Keratinocyte (primary cell): ENCODE measurements around the gene NEAT1. TPM values are rescaled to one million over a fixed set of nuclear protein-coding genes. Genes with fewer than 3 reads are reported as not detected.

ENCODE experiments used
- DNase-seq: peaks from one replicate; pipeline ENCODE4 v3.0.0-alpha.2; 2011; ENCODE audit warnings: low read depth, missing footprints, low spot score
- FAIRE-seq: peaks from 2 replicates; lab custom pipeline; 2011; peaks lifted over from hg19 to GRCh38; lab: Jason Lieb, UNC
- H2AFZ ChIP-seq: 2 replicates; pipeline ENCODE4 v1.6.0; 2012; ENCODE audit warnings: low read length, control low read depth, inconsistent platforms; ENCODE audit not compliant: control insufficient read depth
- H3K27ac ChIP-seq: 2 replicates; pipeline ENCODE4 v1.5.1; 2011; ENCODE audit warnings: low read length; ENCODE audit not compliant: control insufficient read depth, insufficient read depth
- H3K27me3 ChIP-seq: 3 replicates; pipeline ENCODE4 v1.6.0; 2011; ENCODE audit warnings: low read length; ENCODE audit not compliant: control insufficient read depth, insufficient read depth; ENCODE audit errors: extremely low read depth
- H3K36me3 ChIP-seq, 2 experiments: 2 replicates in 1 of 2; 3 replicates in 1 of 2; pipeline ENCODE4 v1.5.1; 2011; ENCODE audit warnings: low read length in 2 of 2, mild to moderate bottlenecking in 1 of 2; ENCODE audit not compliant: control insufficient read depth in 2 of 2, insufficient read depth in 2 of 2; ENCODE audit errors: extremely low read depth in 1 of 2
- H3K4me1 ChIP-seq: 3 replicates; pipeline ENCODE4 v1.5.1; 2011; ENCODE audit warnings: low read length; ENCODE audit not compliant: control insufficient read depth, insufficient read depth; ENCODE audit errors: extremely low read depth
- H3K4me2 ChIP-seq: 3 replicates; pipeline ENCODE4 v1.6.0; 2011; ENCODE audit warnings: low read depth, low read length; ENCODE audit not compliant: control insufficient read depth, insufficient read depth; ENCODE audit errors: extremely low read depth
- H3K4me3 ChIP-seq, 3 experiments: fragments of 200-600 bp in 1 of 3; sonication (generic) in 1 of 3; 2 replicates in 2 of 3; 3 replicates in 1 of 3; pipeline ENCODE4 v1.5.1; 2011 to 2016; ENCODE audit warnings: low read length in 3 of 3, mild to moderate bottlenecking in 3 of 3, control low read depth in 2 of 3, inconsistent platforms in 1 of 3, low read depth in 1 of 3, mixed read lengths in 1 of 3, mixed run types in 1 of 3, moderate library complexity in 1 of 3; ENCODE audit not compliant: control insufficient read depth in 2 of 3, insufficient read depth in 2 of 3; ENCODE audit errors: extremely low read depth in 1 of 3
- H3K79me2 ChIP-seq: 2 replicates; pipeline ENCODE4 v1.6.0; 2012; ENCODE audit warnings: low read length; ENCODE audit not compliant: control insufficient read depth, insufficient read depth
- H3K9ac ChIP-seq: 3 replicates; pipeline ENCODE4 v1.6.0; 2011; ENCODE audit warnings: low read length; ENCODE audit not compliant: control insufficient read depth, insufficient read depth; ENCODE audit errors: extremely low read depth
- H3K9me1 ChIP-seq: 3 replicates; pipeline ENCODE4 v1.6.0; 2011; ENCODE audit warnings: low read length; ENCODE audit not compliant: control insufficient read depth, insufficient read depth; ENCODE audit errors: extremely low read depth
- H3K9me3 ChIP-seq: 2 replicates; pipeline ENCODE4 v1.5.1; 2012; ENCODE audit warnings: low read depth, low read length; ENCODE audit not compliant: control insufficient read depth
- H4K20me1 ChIP-seq: 3 replicates; pipeline ENCODE4 v1.6.0; 2011; ENCODE audit warnings: low read length; ENCODE audit not compliant: control insufficient read depth, insufficient read depth; ENCODE audit errors: extremely low read depth
- CTCF ChIP-seq, 3 experiments: IDR thresholded peaks in 1 of 3; conservative IDR thresholded peaks in 1 of 3; optimal IDR thresholded peaks in 1 of 3; 2 replicates in 2 of 3; 3 replicates in 1 of 3; pipeline versions ENCODE3 to v1.5.1; 2011; ENCODE audit warnings: low read length in 3 of 3, mild to moderate bottlenecking in 3 of 3, moderate library complexity in 2 of 3, control low read depth in 1 of 3, inconsistent platforms in 1 of 3; ENCODE audit not compliant: insufficient read depth in 2 of 3; ENCODE audit errors: extremely low read depth in 1 of 3
- EZH2 ChIP-seq: IDR thresholded peaks from one replicate; pipeline ENCODE4 v1.6.1; 2012; ENCODE audit warnings: inconsistent platforms, mild to moderate bottlenecking, low read length, moderate library complexity
- dilution Hi-C: fragments of 300-500 bp; cut with MboI; formaldehyde crosslinking; loops from one replicate; pipeline ENCODE4 v1.7.0; 2020; ENCODE audit warnings: low sequenced_read_pairs; ENCODE audit not compliant: extremely low pct_ligation_motif_present
- polyA plus RNA-seq, 5 experiments: library from polyadenylated mRNA; depleted of rRNA in 3 of 5; stranded (reverse) in 3 of 5; stranded (forward) in 1 of 5; unstranded in 1 of 5; fragments of >200 nt; gene quantifications; 1 replicate in 1 of 5; 2 replicates in 3 of 5; 3 replicates in 1 of 5; pipeline versions ENCODE4 v1.2.1 to v1.2.3, GENCODE V29; 2011 to 2012; ENCODE audit warnings: missing spikeins in 2 of 5, low read depth in 1 of 5, low replicate concordance in 1 of 5

NEAT1 gene
- polyA plus RNA-seq, 1 donor (not counting 4 experiments of a cell fraction or from before 2014, with no cell fraction given) = 270 TPM

- peak overlapping the region; percentile 16 for H3K4me2 ChIP-seq
- no peak overlapping the region for H3K9ac ChIP-seq
- no peaks in the 10 kb centered on the region for H3K9me3 ChIP-seq
- peak overlapping the region; percentile 50 for H3K27ac ChIP-seq
- H4K20me1 ChIP-seq = no peaks in the 10 kb centered on the region
- no peaks in the 10 kb centered on the region for H3K36me3 ChIP-seq
- H3K27me3 ChIP-seq = no peaks in the 10 kb centered on the region
- H3K4me1 ChIP-seq = peaks cover 27% of the 10 kb centered on the region
- H3K9me1 ChIP-seq = peaks cover 3% of the 10 kb centered on the region
- FAIRE-seq = no peak
- TF ChIP-seq EZH2 (no peak), CTCF (optimal IDR thresholded peaks at IDR 0.05 in 1 of 3, IDR thresholded peaks at IDR 0.05 in 1 of 3, conservative IDR thresholded peaks at IDR 0.05 in 1 of 3; ENCODE audit: extremely low read depth in 1 of 3, insufficient read depth in 2 of 3, low read length in 3 of 3) (no peak)
- no peak overlapping the region for H2AFZ ChIP-seq
- DNase-seq = no peak
- dilution Hi-C loops = no loop called here
- no peak overlapping the region for H3K4me3 ChIP-seq
- no peaks in the 10 kb centered on the region for H3K79me2 ChIP-seq
Observed at GRCh38 chr11:65452806-65453490, 30.4 kb downstream of the NEAT1 start.

DNA sequence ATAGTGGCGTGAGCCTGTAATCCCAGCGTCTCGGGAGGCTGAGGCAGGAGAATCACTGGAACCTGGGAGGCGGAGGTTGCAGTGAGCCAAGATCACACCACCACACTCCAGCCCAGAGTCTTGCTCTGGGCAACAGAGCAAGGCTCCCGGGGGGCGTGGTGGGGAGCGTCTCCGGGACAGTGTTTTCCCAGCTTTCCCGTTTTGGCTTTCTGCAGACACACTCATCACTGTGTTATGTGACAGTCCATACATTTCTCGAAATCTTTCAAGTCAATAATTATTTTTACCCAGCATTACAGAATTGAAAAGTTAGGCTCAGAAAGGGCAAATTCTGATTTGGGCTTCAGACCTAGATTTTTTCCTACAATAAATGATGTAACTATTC is 31.7 kb downstream of the NEAT1 start:
- Histone ChIP-seq H4K20me1 (no peaks in the 10 kb centered on the region), H3K9ac (peak overlapping the region; percentile 82), H3K9me1 (peaks cover 3% of the 10 kb centered on the region), H3K9me3 (no peaks in the 10 kb centered on the region), H3K27ac (peak overlapping the region; percentile 71), H3K4me2 (peak overlapping the region; percentile 87), H2AFZ (peak overlapping the region; percentile 90), H3K4me3 (peak overlapping the region; percentile 40 to 71 (median 67)), H3K36me3 (no peaks in the 10 kb centered on the region), H3K4me1 (peaks cover 27% of the 10 kb centered on the region), H3K27me3 (no peaks in the 10 kb centered on the region), H3K79me2 (no peaks in the 10 kb centered on the region)
- DNase-seq (no peak), FAIRE-seq (no peak)
- TF ChIP-seq CTCF (optimal IDR thresholded peaks at IDR 0.05 in 1 of 3, IDR thresholded peaks at IDR 0.05 in 1 of 3, conservative IDR thresholded peaks at IDR 0.05 in 1 of 3; ENCODE audit: extremely low read depth in 1 of 3, insufficient read depth in 2 of 3, low read length in 3 of 3) (no peak), EZH2 (no peak)
- dilution Hi-C loops = no loop called here
